HCT116 (cell line): Measurements from ENCODE around the gene TTC21B.

Source experiments
- CEBPB ChIP-seq: IDR thresholded peaks from 2 replicates; pipeline ENCODE4 v1.6.1; 2012; ENCODE audit warnings: low read depth
- CTCF ChIP-seq, 3 experiments: fragments of 200-600 bp in 1 of 3; sonication (generic) in 1 of 3; IDR thresholded peaks in 2 of 3; conservative IDR thresholded peaks in 1 of 3; 2 replicates each; pipeline ENCODE4 v1.5.1; 2012 to 2017; ENCODE audit warnings: low read depth in 2 of 3, low read length in 2 of 3, antibody characterized with exemption in 1 of 3, borderline replicate concordance in 1 of 3, control low read depth in 1 of 3, mild to moderate bottlenecking in 1 of 3, mixed read lengths in 1 of 3, mixed run types in 1 of 3, moderate library complexity in 1 of 3; ENCODE audit not compliant: insufficient read depth in 1 of 3
- ELF1 ChIP-seq: IDR thresholded peaks from 2 replicates; pipeline ENCODE4 v1.6.1; 2012; ENCODE audit warnings: low read depth, borderline replicate concordance
- EZH2 ChIP-seq: fragments of 200-600 bp; sonication (generic); IDR thresholded peaks from 2 replicates; pipeline ENCODE4 v1.6.1; 2017; ENCODE audit warnings: antibody characterized with exemption, mixed run types
- FOSL1 ChIP-seq: IDR thresholded peaks from 2 replicates; pipeline ENCODE4 v1.6.1; 2012; ENCODE audit warnings: low read depth
- MAX ChIP-seq: IDR thresholded peaks from 2 replicates; pipeline ENCODE4 v1.6.1; 2012
- POLR2A ChIP-seq: IDR thresholded peaks from 2 replicates; pipeline ENCODE4 v1.7.0; 2011; ENCODE audit warnings: borderline replicate concordance; ENCODE audit not compliant: insufficient read depth, insufficient read length; ENCODE audit errors: extremely low read depth
- POLR2AphosphoS5 ChIP-seq: IDR thresholded peaks from 2 replicates; pipeline ENCODE4 v1.6.1; 2011; ENCODE audit warnings: mild to moderate bottlenecking, low read depth, low read length, moderate library complexity
- RAD21 ChIP-seq: IDR thresholded peaks from 2 replicates; pipeline ENCODE4 v1.6.1; 2012; ENCODE audit warnings: low read depth, mild to moderate bottlenecking
- SIN3A ChIP-seq: IDR thresholded peaks from 2 replicates; pipeline ENCODE4 v1.6.1; 2012; ENCODE audit warnings: low read depth
- SP1 ChIP-seq: IDR thresholded peaks from 2 replicates; pipeline ENCODE4 v1.6.1; 2012; ENCODE audit warnings: low read depth
- TCF7L2 ChIP-seq: IDR thresholded peaks from 2 replicates; pipeline ENCODE4 v1.7.0; 2011; ENCODE audit warnings: borderline replicate concordance, inconsistent platforms; ENCODE audit not compliant: insufficient read depth, insufficient read length; ENCODE audit errors: extremely low read depth
- ZBTB33 ChIP-seq: IDR thresholded peaks from 2 replicates; pipeline ENCODE4 v1.6.1; 2011; ENCODE audit warnings: mild to moderate bottlenecking, low read length, moderate library complexity; ENCODE audit not compliant: insufficient replicate concordance; ENCODE audit errors: extremely low read depth
- ZNF274 ChIP-seq: fragments of 200-500 bp; sonication (Bioruptor generic); IDR thresholded peaks from 2 replicates; pipeline ENCODE4 v1.6.1; 2014; ENCODE audit warnings: mild to moderate bottlenecking, low read depth, low read length, inconsistent platforms

- TF ChIP-seq TCF7L2: no peak
- TF ChIP-seq CTCF (IDR thresholded peaks at IDR 0.05 in 2 of 3, conservative IDR thresholded peaks at IDR 0.05 in 1 of 3; ENCODE audit: borderline replicate concordance in 1 of 3, insufficient read depth in 1 of 3, low read depth in 2 of 3, low read length in 2 of 3): no peak
- TF ChIP-seq POLR2AphosphoS5: no peak
- no peak for TF ChIP-seq EZH2
- TF ChIP-seq SIN3A: no peak
- TF ChIP-seq SP1: no peak
- TF ChIP-seq ZBTB33: no peak
- no peak for TF ChIP-seq POLR2A
- no peak for TF ChIP-seq RAD21
- no peak for TF ChIP-seq ZNF274
- TF ChIP-seq FOSL1: no peak
- TF ChIP-seq MAX: no peak
- no peak for TF ChIP-seq CEBPB
- no peak for TF ChIP-seq ELF1
Observed at GRCh38 chr2:165825041-165825440, 128.5 kb downstream of the TTC21B start.
